HG03520 (cell line): ENCODE data around the gene ZSCAN16.

ENCODE experiments used
- ATAC-seq: cut with Tn5 transposase; IDR thresholded peaks from one replicate; pipeline ENCODE4 v1.9.1; 2021; ENCODE audit warnings: mild to moderate bottlenecking, moderate library complexity; ENCODE audit not compliant: unreplicated experiment

ZSCAN16 gene

GRCh38 chr6:28167926-28168325 is 43.5 kb downstream of the ZSCAN16 start:
- ATAC-seq: no peak

GRCh38 chr6:28171271-28171670 is 46.9 kb downstream of the ZSCAN16 start:
- no peak for ATAC-seq

- no peak for ATAC-seq
These were observed 47.6 kb downstream of the ZSCAN16 start for GRCh38 chr6:28172006-28172405.

GRCh38 chr6:28176373-28176772 is 52.0 kb downstream of the ZSCAN16 start:
- ATAC-seq: no peak
